ENCODE data around the gene PCBP2. TPM values are rescaled to one million over a fixed set of nuclear protein-coding genes. Genes with fewer than 3 reads are reported as not detected.

The PCBP2 gene
- total and polyA plus RNA-seq, 9 donors: 206 to 664 (median 583) TPM

- H3K36me3 ChIP-seq (ENCODE audit: control insufficient read depth, insufficient read depth, low read length): peaks cover 35% of the 10 kb centered on the region
- peaks cover 20% of the 10 kb centered on the region for H3K4me1 ChIP-seq (ENCODE audit: control insufficient read depth, insufficient read depth, low read length)
- no peak overlapping the region for H3K27ac ChIP-seq (ENCODE audit: low read length)
- no peaks in the 10 kb centered on the region for H3K9me3 ChIP-seq (replicated peaks; ENCODE audit: control insufficient read depth, low read depth, low read length)
- no peak for DNase-seq
- no peak overlapping the region for H3K4me3 ChIP-seq (ENCODE audit: low read length)
- WGBS (ENCODE audit: insufficient coverage): 80% methylated on average over 1 of the region's 5 CpGs
- H3K27me3 ChIP-seq (ENCODE audit: control insufficient read depth, insufficient read depth, low read length): no peaks in the 10 kb centered on the region
Observed at GRCh38 chr12:53489242-53489864, 37.5 kb downstream of the PCBP2 start.

GRCh38 chr12:53492188-53492587 is 40.3 kb downstream of the PCBP2 start:
- H3K36me3 ChIP-seq (ENCODE audit: control insufficient read depth, insufficient read depth, low read length): peaks cover 9% of the 10 kb centered on the region
- H3K4me1 ChIP-seq (ENCODE audit: control insufficient read depth, insufficient read depth, low read length): peaks cover 34% of the 10 kb centered on the region
- no peaks in the 10 kb centered on the region for H3K9me3 ChIP-seq (replicated peaks; ENCODE audit: control insufficient read depth, low read depth, low read length)
- peak overlapping the region; percentile 98 for H3K27ac ChIP-seq (ENCODE audit: low read length)
- DNase-seq: no peak
- WGBS (ENCODE audit: insufficient coverage): 39% methylated on average over 7 of the region's 20 CpGs
- H3K27me3 ChIP-seq (ENCODE audit: control insufficient read depth, insufficient read depth, low read length): no peaks in the 10 kb centered on the region
- peak overlapping the region; percentile 61 for H3K4me3 ChIP-seq (ENCODE audit: low read length)

- H3K27me3 ChIP-seq (ENCODE audit: control insufficient read depth, insufficient read depth, low read length): no peaks in the 10 kb centered on the region
- H3K27ac ChIP-seq (ENCODE audit: low read length): peak overlapping the region; percentile 98
- H3K4me1 ChIP-seq (ENCODE audit: control insufficient read depth, insufficient read depth, low read length): peaks cover 34% of the 10 kb centered on the region
- 1% methylated on average over 29 of the region's 52 CpGs for WGBS (ENCODE audit: insufficient coverage)
- DNase-seq: peak; percentile 98
- H3K36me3 ChIP-seq (ENCODE audit: control insufficient read depth, insufficient read depth, low read length): peaks cover 2% of the 10 kb centered on the region
- no peaks in the 10 kb centered on the region for H3K9me3 ChIP-seq (replicated peaks; ENCODE audit: control insufficient read depth, low read depth, low read length)
- H3K4me3 ChIP-seq (ENCODE audit: low read length): peak overlapping the region; percentile 61
Observed at GRCh38 chr12:53492830-53493609, 41.1 kb downstream of the PCBP2 start.

- H3K4me3 ChIP-seq (ENCODE audit: low read length): peak overlapping the region; percentile 61
- H3K9me3 ChIP-seq (replicated peaks; ENCODE audit: control insufficient read depth, low read depth, low read length): no peaks in the 10 kb centered on the region
- H3K36me3 ChIP-seq (ENCODE audit: control insufficient read depth, insufficient read depth, low read length): no peaks in the 10 kb centered on the region
- no peaks in the 10 kb centered on the region for H3K27me3 ChIP-seq (ENCODE audit: control insufficient read depth, insufficient read depth, low read length)
- peak overlapping the region; percentile 98 for H3K27ac ChIP-seq (ENCODE audit: low read length)
- H3K4me1 ChIP-seq (ENCODE audit: control insufficient read depth, insufficient read depth, low read length): peaks cover 42% of the 10 kb centered on the region
- no peak for DNase-seq
- WGBS (ENCODE audit: insufficient coverage): 10% methylated on average over 2 of the region's 11 CpGs
Observed at GRCh38 chr12:53493610-53494391, 41.9 kb downstream of the PCBP2 start.

GRCh38 chr12:53495903-53496751 is 44.2 kb downstream of the PCBP2 start:
- no peaks in the 10 kb centered on the region for H3K9me3 ChIP-seq (replicated peaks; ENCODE audit: control insufficient read depth, low read depth, low read length)
- peak overlapping the region; percentile 83 for H3K27ac ChIP-seq (ENCODE audit: low read length)
- no CpG with 5 or more reads among the region's 5 CpGs for WGBS (ENCODE audit: insufficient coverage)
- H3K4me1 ChIP-seq (ENCODE audit: control insufficient read depth, insufficient read depth, low read length): peaks cover 54% of the 10 kb centered on the region
- H3K4me3 ChIP-seq (ENCODE audit: low read length): peak overlapping the region; percentile 4
- H3K27me3 ChIP-seq (ENCODE audit: control insufficient read depth, insufficient read depth, low read length): no peaks in the 10 kb centered on the region
- peak; percentile 94 for DNase-seq
- H3K36me3 ChIP-seq (ENCODE audit: control insufficient read depth, insufficient read depth, low read length): no peaks in the 10 kb centered on the region

- WGBS (ENCODE audit: insufficient coverage): no CpG with 5 or more reads among the region's 1 CpG
- H3K36me3 ChIP-seq (ENCODE audit: control insufficient read depth, insufficient read depth, low read length): no peaks in the 10 kb centered on the region
- DNase-seq: no peak
- H3K4me1 ChIP-seq (ENCODE audit: control insufficient read depth, insufficient read depth, low read length): peaks cover 58% of the 10 kb centered on the region
- H3K9me3 ChIP-seq (replicated peaks; ENCODE audit: control insufficient read depth, low read depth, low read length): no peaks in the 10 kb centered on the region
- H3K4me3 ChIP-seq (ENCODE audit: low read length): peak overlapping the region; percentile 4
- no peaks in the 10 kb centered on the region for H3K27me3 ChIP-seq (ENCODE audit: control insufficient read depth, insufficient read depth, low read length)
- peak overlapping the region; percentile 83 for H3K27ac ChIP-seq (ENCODE audit: low read length)
Observed at GRCh38 chr12:53496752-53497032, 44.8 kb downstream of the PCBP2 start.

GRCh38 chr12:53497461-53497860 is 45.6 kb downstream of the PCBP2 start:
- H3K36me3 ChIP-seq (ENCODE audit: control insufficient read depth, insufficient read depth, low read length): no peaks in the 10 kb centered on the region
- no peak overlapping the region for H3K4me3 ChIP-seq (ENCODE audit: low read length)
- no peaks in the 10 kb centered on the region for H3K9me3 ChIP-seq (replicated peaks; ENCODE audit: control insufficient read depth, low read depth, low read length)
- H3K27me3 ChIP-seq (ENCODE audit: control insufficient read depth, insufficient read depth, low read length): no peaks in the 10 kb centered on the region
- no peak overlapping the region for H3K27ac ChIP-seq (ENCODE audit: low read length)
- DNase-seq: no peak
- no CpG with 5 or more reads among the region's 3 CpGs for WGBS (ENCODE audit: insufficient coverage)
- peaks cover 59% of the 10 kb centered on the region for H3K4me1 ChIP-seq (ENCODE audit: control insufficient read depth, insufficient read depth, low read length)

- H3K4me3 ChIP-seq (ENCODE audit: low read length): peak overlapping the region; percentile 1
- H3K27me3 ChIP-seq (ENCODE audit: control insufficient read depth, insufficient read depth, low read length): no peaks in the 10 kb centered on the region
- H3K27ac ChIP-seq (ENCODE audit: low read length): no peak overlapping the region
- no peaks in the 10 kb centered on the region for H3K9me3 ChIP-seq (replicated peaks; ENCODE audit: control insufficient read depth, low read depth, low read length)
- 100% methylated on average over 1 of the region's 2 CpGs for WGBS (ENCODE audit: insufficient coverage)
- H3K4me1 ChIP-seq (ENCODE audit: control insufficient read depth, insufficient read depth, low read length): peaks cover 60% of the 10 kb centered on the region
- DNase-seq: no peak
- H3K36me3 ChIP-seq (ENCODE audit: control insufficient read depth, insufficient read depth, low read length): peaks cover 6% of the 10 kb centered on the region
Observed at GRCh38 chr12:53498235-53498630, 46.3 kb downstream of the PCBP2 start.

GRCh38 chr12:53499266-53500141 is 47.6 kb downstream of the PCBP2 start, which contains the start of gene MAP3K12:
Gene MAP3K12 (minus strand): TSS chr12:53499458. CDS start chr12:53487391, 12,067 bp downstream.
- peaks cover 18% of the 10 kb centered on the region for H3K36me3 ChIP-seq (ENCODE audit: control insufficient read depth, insufficient read depth, low read length)
- WGBS (ENCODE audit: insufficient coverage): under 1% methylated on average over 38 of the region's 51 CpGs
- DNase-seq: peak; percentile 84

More at GRCh38 chr12:53499266-53500141, 47.6 kb downstream of the PCBP2 start, which contains the start of gene MAP3K12:
- Histone ChIP-seq H3K4me1 (ENCODE audit: control insufficient read depth, insufficient read depth, low read length) (peaks cover 48% of the 10 kb centered on the region), H3K4me3 (ENCODE audit: low read length) (peak within 1 kb of the TSS; percentile 73), H3K27me3 (ENCODE audit: control insufficient read depth, insufficient read depth, low read length) (no peaks in the 10 kb centered on the region), H3K9me3 (replicated peaks; ENCODE audit: control insufficient read depth, low read depth, low read length) (no peaks in the 10 kb centered on the region), H3K27ac (ENCODE audit: low read length) (peak within 1 kb of the TSS; percentile 94)

All from muscle of leg (tissue), 11 donors.